Retinal pigment epithelial cell (primary cell): Measurements from ENCODE around the gene LRPPRC.

Experiments used
- DNase-seq: peaks from one replicate; pipeline ENCODE4 v3.0.0-alpha.2; 2010; ENCODE audit warnings: low read depth
- H3K4me3 ChIP-seq: 2 replicates; pipeline ENCODE4 v1.5.1; 2011; ENCODE audit warnings: mild to moderate bottlenecking, low read length, control low read depth, moderate library complexity
- CTCF ChIP-seq: conservative IDR thresholded peaks from 2 replicates; pipeline ENCODE4 v1.5.1; 2011; ENCODE audit warnings: low read depth, low read length, control low read depth, inconsistent platforms

The LRPPRC gene

GRCh38 chr2:44001716-44002115 is 5.9 kb upstream of the LRPPRC start:
- no peak overlapping the region for H3K4me3 ChIP-seq
- DNase-seq, result no peak
- TF ChIP-seq CTCF, result no peak

- H3K4me3 ChIP-seq, result no peak overlapping the region
Observed at GRCh38 chr2:43998263-43998662, 2.5 kb upstream of the LRPPRC start.

GRCh38 chr2:43993437-43993836 is 2.4 kb downstream of the LRPPRC start:
- H3K4me3 ChIP-seq, result no peak overlapping the region
- DNase-seq, result no peak
- no peak for TF ChIP-seq CTCF

More at GRCh38 chr2:43998263-43998662, 2.5 kb upstream of the LRPPRC start:
- no peak for DNase-seq
- TF ChIP-seq CTCF, result no peak

- no peak overlapping the region for H3K4me3 ChIP-seq
- no peak for TF ChIP-seq CTCF
- no peak for DNase-seq
Observed at GRCh38 chr2:43989545-43989944, 6.2 kb downstream of the LRPPRC start.

GRCh38 chr2:43986600-43986999 is 9.2 kb downstream of the LRPPRC start:
- DNase-seq, result no peak
- no peak overlapping the region for H3K4me3 ChIP-seq
- no peak for TF ChIP-seq CTCF

- no peak for DNase-seq
- H3K4me3 ChIP-seq, result no peak overlapping the region
- no peak for TF ChIP-seq CTCF
Observed at GRCh38 chr2:43985359-43985758, 10.4 kb downstream of the LRPPRC start.

- no peak overlapping the region for H3K4me3 ChIP-seq
- DNase-seq, result no peak
- no peak for TF ChIP-seq CTCF
Observed at GRCh38 chr2:43984533-43984932, 11.3 kb downstream of the LRPPRC start.
